HCEC 1CT (cell line): ENCODE measurements around the gene ATXN7L2.
"Not testable (repeated sequence)": the region's sequence is repeated elsewhere in the genome, so short reads cannot be mapped to it uniquely, and the experiment has no call there.

Source experiments
- DNase-seq: peaks from one replicate; pipeline ENCODE4 v3.0.0-alpha.2; 2017

Gene ATXN7L2, protein sequence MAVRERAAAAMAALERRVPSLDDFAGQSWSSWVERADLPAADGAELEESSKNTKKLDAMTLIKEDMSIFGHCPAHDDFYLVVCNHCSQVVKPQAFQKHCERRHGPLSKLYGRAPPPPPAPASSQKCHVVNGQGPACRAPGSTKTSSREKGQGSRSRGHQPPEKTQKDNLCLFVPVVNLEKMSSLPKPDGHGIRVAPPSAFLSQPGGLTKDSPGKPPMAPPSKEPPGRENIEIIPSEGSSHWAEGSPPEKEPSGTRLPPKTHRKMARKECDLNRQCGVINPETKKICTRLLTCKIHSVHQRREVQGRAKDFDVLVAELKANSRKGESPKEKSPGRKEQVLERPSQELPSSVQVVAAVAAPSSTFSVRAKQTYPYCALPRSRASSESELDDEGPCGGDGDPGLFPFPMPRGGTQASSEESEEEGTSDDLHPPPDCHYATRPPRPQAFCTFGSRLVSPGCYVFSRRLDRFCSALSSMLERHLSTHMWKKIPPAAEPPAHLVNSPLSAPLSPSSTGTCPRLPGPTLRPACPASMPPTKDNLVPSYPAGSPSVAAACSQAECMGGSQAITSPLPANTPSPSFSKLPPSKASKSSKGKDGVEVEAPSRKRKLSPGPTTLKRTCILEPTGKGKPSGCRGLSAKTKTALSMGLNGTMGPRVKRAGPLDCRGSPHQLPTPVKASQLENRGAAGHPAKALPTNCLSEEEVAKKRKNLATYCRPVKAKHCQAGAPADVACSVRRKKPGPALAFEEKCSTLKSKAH

DNA sequence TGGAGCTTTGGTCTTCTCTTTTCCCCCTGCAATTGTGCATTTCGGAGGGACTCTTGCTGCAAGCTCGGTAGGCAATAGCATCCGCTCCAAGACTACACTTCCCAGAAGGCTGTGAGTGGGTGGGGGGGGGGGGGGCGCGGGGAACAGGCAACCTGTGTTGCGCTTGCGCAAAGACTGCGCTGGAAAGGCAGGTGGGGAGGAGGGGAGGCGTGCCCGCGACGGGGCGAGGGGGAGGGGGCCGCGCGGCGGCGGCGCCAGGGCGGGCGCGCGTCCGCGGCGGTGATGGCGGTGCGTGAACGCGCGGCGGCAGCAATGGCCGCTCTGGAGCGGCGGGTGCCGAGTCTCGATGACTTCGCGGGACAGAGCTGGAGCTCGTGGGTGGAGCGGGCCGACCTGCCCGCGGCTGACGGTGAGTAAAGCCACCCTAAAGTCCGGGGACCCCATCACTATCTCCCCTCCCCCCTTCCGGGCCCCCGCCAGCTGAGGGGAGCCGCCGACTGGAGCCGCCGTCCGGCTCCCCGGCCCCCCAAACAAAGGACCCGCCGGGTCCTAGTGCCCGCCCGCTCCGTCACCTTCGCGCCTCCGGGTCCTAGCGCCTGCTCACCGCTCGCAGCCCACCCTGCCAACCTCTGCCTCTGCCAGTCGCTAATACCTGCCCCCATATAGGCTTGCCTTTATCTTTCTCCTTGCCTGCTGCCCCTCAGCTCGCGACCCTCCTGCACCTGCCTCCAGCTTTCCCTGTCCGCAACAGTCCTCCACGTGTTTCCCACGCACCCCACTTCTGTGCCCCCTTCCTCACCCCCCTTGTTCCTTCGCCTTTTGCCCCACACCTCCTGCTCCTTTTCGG is at the start of gene ATXN7L2:
Gene ATXN7L2, plus strand, starts transcription at position 234 of the 847 bp plus-strand sequence. Its CDS starts 49 bp downstream, at position 283.
- DNase-seq = peak; percentile 86

DNA sequence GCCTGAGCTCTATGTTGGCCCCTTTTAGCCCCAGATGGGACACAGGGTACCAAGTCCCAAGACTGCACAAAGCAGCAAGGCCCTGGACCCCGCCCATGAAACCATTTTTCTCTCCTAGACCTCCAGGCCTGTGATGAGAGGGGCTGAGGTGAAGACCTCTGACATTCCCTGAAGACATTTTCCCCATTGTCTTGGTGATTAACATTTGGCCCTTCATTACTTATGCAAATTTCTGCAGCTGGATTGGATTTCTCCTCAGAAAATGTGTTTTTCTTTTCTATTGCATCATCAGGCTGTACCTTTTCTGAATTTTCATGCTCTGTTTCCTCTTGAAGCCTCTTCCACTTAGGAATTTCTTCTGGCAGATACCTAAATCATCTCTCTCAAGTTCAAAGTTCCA is 49.2 kb upstream of the ATXN7L2 start:
- no peak for DNase-seq

DNA sequence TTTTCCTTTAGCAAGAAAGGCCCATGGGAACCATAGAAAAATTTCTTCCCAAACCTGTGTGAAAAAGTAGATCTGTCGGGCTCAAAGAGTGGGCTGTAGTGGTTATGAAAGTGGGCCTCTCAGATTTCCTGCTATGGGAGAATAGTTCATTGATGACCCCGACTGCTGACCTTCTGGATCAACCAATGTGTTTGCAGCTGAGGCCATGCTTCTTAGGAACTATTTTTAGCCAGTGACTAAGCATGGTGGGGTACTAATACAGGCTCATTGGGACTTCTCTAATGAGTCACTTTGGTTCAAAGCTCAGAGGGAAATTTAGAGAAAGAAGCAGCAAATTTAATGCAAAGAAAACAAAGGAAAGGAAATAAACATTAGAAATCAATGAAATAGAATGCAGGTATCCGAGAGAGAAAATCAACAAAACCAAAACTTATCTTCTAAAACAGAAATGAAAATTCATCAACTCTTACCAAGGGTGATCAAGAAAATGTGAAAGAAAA is 44.9 kb upstream of the ATXN7L2 start:
- peak; percentile 99 for DNase-seq

DNA sequence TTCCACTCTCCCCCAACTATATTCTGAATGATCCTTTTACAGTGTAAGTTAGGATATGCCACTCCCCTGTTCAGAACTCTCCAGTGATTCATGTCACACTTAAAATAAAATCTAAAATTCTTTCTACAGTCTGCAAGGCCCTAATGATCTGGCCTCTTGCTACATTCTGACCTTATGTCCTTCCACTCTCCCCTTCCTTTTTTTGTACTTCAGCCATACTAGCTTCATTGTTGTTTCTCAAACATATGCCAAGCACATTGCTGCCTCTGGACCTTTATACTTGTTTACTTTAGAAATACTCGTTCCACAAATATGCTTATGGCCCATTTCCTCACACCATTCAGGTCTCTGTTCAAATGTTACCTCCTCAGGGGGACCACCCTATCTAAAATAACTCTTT is 42.6 kb upstream of the ATXN7L2 start:
- DNase-seq = peak; percentile 86

DNA sequence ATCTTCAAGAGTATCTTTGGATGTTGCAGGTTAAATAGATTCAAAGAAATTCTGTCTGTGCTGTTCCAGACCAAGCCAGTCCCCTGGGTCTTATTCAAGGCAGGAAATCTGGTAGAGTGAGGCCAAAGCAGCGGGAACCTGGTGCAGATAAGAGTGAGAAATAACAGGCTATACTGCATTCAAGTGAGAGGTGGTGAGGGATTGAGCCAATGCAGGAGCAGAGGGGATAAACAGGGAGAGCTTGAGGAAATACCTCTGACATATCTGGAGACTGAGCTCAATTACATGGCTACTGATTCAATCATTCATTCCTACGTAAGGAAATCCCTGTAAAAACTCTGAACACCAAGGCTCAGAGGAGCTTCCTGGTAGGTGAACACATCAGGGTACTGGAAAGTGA is 40.2 kb upstream of the ATXN7L2 start:
- no peak for DNase-seq

DNA sequence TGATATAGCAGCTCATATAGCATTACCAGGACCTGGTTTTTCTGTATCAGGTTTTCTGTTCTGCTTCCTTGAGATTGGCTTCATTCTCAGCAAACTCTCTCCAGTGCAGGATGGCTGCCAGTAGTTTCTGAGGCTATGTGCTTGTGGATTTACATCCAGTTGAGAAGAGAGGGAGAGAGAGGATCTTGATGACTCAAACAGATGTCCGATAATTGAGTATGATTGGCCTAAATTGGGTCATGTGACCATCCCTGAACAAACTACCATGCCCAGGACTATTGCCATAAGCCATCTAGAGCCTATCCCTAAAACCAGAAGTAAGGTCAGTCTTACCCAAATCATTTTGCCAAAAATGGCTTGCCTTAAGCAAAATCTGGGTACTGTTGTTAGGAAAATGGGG is 39.4 kb upstream of the ATXN7L2 start:
- DNase-seq = peak; percentile 43

DNA sequence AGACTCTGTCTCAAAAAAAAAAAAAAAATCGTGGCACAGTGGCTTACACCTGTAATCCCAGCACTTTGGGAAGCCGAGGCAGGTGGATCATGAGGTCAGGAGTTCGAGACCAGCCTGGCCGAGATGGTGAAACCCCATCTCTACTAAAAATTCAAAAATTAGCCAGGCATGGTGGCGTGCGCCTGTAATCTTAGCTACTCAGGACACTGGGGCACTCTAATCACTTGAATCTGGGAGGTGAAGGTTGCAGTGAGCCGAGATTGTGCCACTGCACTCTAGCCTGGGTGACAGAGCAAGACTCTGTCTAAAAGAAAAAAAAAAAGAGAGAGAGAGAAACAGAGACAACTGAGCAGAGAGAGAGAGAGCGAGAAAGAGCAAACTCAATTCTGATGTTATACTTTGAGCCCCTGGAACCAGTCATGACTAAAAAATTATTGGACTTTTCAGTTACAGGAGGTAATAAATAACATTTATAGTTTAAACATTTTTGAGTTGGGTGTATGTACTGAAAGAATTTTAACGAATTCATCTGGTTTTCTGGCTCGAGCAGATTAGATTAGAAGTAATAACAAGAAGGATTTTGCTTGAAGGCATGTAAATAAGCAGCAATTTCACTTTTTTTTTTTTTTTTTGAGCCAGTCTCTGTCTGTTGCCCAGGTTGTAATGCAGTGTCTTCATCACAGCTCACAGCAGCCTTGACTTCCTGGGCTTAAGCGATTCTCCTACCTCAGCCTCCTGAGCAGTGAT is 37.6 kb upstream of the ATXN7L2 start:
- peak; percentile 48 for DNase-seq

DNA sequence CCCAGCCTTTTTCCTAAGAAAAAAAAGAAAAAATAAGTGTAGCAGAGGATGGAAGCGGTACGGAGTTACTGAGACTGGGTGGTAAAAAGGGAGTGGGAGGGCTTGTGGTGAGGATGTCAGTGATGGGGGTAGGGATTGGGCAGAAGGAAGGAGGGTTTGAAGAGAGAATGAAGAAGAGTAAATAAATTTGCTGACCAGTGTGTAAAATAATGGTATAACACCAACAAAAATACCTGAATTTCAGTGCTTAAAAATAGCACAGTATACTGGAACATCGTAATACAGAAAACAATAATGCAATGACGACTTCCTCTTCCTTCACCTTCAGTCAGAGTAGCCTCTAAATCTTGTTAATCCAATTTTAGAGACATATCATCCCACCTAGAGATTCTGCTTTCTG is 36.2 kb upstream of the ATXN7L2 start:
- DNase-seq = no peak

DNA sequence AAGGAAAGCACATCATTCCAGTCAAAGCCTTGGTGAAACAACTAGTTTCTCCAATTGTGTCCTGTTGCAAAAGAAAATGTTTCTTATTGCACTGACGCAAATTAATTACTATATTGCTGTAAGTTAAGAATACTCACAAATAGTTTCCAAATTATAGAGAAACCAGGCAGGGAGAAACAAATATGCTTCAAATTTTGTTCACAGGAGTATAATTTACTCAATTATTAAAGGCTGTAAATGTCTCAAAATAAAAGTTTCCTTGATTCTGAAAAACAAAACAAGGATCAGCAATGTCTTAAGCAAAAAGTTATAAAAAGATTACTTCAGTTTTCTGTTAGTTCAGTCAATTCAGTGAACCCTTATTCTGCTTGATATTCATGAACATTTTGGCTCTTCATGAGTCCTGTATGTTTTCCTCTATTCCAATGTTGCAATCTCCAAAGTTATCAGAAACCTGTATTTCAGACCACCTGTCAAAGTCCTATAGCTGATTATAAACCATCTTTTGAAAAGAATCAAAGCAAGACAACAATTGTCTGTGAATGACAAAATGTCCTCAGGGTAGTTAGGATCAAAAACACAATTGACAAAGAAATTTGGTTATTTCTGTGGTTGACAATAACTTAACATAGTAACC is 29.1 kb upstream of the ATXN7L2 start:
- DNase-seq = no peak

DNA sequence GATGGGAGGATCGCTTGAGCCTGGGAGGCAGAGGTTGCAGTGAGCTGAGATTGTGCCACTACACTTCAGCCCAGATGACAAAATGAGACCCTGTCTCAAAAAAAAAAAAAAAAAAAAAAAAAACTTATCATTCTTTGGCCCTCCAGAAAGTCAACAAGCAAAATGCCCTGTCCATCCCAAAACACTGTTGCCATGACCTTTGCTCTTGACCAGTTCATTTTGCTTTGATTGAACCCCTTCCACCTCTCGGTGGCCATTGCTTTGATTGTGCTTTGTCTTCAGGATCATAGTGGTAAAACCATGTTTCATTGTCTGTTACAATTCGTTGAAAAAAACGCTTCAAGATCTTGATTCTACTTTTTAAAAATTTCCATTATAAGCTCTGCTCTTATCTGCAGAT is 25.9 kb upstream of the ATXN7L2 start:
- no peak for DNase-seq

DNA sequence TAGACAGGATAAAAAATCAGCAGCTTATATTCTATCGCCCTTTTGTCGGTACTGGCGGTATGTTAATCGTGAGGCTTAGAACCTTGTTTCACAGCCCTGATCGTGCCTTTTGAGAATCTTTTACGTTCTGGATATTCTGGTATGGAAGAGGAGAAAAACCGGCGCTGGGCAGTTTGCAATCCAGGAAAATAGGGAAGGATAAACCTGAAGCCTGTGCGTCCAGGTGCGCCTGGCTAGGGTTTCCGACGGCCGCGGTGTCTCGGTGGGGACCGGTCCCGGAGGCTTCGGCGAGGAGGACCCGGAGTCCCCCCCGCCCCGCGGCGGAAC is 17.6 kb upstream of the ATXN7L2 start:
- DNase-seq = no peak

DNA sequence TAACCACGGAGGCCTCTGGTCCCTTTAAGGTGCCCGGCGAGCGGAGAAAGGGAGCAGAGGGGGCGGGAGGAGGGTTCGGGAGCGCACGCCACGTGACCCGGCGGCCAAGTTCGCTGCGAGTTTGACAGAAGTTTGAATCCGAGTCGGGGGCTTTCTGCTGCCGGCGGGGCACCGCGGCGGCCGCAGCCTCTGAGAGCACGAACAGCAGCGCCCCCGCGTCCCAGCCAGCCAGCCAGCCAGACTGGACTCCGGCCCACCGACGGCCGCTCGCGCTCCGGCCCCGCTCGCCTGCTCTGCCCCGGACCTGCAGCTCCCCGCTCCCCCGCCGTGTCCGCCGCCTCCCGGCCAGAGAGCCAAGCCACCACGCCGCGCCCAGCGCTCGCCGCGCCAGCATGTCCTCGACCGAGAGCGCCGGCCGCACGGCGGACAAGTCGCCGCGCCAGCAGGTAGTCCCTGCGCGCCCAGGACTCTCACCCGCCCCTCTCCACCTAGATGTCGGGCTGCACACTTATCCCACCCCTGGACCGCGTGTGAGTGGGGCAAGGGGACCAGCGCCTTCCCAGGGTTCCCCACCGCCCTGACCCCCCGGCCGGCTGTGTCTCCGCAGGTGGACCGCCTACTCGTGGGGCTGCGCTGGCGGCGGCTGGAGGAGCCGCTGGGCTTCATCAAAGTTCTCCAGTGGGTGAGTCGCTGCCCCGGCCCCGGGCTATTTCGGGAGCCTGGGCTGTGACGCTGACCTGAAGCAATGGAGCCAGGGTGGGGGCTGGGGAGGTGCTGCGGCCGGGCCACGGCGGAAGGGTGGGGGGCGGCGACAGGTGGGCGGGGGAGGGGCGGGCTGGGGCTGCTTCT is 17.0 kb upstream of the ATXN7L2 start, which contains the start of gene SYPL2:
Gene SYPL2, plus strand, starts transcription at position 95 of the 849 bp plus-strand sequence. Its CDS starts 298 bp downstream, at position 393.
- peak; percentile 22 for DNase-seq

DNA sequence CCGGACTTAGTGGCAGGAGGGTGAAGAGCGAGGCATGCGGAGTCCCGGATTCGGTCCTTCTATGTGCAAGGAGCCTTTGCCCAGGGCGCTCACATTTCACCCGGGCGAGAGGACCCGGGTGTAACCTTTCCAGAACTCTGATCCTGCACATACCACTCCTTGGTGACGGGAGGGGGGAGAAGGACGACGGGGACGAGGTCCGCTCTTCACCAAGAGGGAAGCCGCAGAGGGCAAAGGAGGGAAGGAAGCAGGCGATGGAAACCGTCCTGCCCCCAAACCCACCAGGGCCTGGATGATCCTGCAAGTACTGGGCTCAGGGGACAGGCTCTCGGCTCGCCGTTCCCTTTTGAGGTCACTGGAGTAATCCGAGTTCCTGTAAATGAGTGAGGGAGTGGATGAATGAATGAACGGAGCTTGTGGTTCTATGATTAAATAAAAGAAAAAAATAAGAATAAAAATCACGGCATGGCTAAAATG is 16.4 kb upstream of the ATXN7L2 start:
- no peak for DNase-seq

DNA sequence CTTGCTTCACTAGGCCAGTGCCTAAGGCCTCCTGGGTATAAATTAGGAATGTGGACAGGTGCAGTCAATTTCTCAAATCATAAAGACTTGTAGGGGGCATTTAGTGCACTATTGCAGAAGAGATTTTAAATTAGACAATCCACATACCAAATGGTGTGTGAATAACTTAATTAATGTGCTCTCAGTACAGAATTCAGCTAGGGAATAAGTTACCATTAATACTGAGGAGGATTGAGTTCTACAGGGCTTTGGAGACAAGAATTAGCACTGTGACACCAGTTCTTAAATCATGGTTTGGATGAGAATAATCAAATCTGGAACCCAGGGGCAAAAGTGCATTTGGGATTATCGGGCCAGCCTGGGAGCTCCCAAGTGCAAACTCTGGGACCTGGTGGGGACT is 15.6 kb upstream of the ATXN7L2 start:
- no peak for DNase-seq

DNA sequence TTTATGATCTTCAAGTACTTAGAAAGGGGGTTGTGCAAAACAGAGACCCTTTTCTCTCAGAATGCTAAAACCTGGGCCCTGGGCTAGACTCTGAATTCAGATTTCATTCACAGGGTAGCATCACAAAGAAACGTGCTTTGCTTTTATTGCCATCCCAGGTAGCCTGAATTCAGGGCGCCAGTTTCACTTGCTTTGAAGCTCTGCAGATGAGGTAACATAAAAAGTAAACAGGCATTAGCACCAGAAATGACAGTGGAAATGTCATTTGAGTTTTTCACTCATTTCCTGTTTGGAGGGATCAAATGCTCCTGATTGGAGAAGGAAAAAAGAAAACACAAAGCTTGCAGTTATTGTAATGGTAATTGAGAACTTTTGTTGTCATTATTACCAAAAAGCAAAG is 14.8 kb upstream of the ATXN7L2 start:
- DNase-seq = no peak

DNA sequence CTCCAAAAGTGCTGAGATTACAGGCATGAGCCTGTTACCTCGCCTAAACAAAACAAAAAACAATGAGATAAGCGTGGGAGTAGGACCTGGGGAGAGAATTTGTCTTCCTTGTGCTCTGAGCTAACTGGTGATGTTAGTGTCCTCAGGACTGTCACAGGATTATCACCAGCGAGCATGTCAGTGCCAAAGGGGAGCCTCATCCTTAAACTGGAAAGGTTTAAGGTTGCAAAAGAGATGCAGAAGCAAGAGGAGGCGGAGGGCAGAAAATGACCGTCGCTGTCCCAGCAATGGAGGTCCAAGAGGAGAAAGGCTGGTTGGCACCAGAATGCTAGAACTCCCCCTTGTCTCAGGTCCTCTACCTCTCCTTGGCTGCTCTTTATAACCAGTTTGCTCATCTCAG is 13.5 kb upstream of the ATXN7L2 start:
- DNase-seq = no peak

DNA sequence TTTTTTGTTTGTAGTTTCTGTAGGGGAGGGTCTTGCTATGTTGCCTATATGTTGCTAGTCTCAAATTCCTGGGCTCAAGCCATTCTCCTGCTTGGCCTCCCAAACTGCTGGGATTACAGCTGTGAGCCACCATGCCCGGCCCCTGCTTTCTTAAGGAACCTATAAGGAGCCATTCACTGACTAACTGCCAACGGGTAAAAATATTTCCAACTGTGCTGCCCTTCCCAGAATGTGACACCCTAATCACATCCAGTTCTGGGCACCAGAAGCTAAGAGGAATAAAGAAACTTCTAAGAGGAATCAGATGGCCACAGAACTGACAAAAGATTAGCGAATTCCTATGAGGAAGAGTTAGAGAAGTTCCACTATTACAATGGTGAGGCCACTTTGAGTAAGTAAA is 10.9 kb upstream of the ATXN7L2 start:
- no peak for DNase-seq

DNA sequence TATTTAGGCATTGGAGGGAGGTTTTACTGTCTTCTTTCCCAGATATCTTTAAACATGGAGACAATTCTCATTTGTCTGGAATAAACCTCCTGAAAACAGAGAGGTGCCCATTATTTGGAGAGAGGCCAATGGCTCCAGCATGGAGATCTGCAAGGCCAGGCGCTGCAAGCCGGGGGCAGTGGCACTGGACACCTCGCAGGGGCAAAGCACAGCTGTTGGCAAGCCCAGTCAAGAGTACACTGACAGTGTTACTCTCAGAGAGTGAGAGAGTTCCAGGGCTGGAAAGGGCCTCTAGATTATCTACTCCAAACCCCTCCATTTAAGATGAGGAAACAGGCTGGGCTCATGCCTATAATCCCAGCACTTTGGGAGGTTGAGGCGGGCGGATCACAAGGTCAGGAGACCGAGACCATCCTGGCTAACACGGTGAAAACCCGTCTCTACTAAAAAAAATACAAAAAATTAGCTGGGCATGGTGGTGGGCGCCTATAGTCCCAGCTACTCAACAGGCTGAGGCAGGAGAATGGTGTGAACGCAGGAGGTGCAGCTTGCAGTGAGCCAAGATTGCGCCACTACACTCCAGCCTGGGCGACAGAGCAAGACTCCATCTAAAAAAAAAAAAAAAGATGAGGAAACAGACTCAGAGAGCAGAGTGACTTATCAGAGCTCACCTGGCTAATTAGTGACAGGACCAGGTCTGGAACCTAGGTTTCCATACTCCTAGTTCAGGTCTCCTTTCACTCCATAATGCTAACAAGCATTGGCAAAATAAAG is 10.2 kb upstream of the ATXN7L2 start:
- not testable (repeated sequence) for DNase-seq

DNA sequence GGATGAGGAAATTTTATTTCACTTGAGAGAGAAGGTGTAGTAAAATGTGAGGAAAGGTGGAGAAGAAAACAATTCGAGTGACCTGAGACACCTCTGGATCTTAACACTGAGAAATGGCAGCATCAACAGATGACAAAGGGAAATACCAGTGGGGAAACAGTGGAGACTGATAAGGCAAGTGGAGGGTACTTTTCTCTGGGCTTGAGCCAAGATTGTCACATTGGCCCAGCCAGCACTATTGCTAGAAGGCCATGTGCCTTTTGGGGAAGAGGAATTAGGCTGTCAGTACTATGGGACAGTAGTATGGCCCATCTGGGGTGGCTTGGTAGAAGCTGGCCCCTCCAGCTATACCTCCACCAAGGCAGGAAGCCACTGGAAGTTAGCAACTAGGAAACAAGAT is 9.0 kb upstream of the ATXN7L2 start:
- DNase-seq = no peak

DNA sequence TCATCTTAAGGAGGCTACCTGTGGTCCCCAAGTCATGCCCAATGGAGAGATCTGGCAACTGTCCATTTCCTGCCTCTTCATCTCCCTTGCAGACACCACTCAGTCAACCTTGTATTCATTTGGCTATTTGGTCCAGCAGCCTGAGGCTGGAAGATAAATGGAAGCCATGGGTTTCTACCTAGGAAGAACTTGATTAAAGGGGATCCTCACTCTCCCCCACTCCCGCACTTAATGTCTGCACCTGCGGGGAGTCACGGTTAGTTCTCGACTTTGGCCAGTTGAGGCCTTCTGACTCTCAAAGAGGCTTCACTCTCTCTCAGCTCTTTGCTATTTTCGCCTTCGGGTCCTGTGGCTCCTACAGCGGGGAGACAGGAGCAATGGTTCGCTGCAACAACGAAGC is 8.4 kb upstream of the ATXN7L2 start:
- DNase-seq = no peak
